ENCODE measurements around the gene SBF2.

DNA sequence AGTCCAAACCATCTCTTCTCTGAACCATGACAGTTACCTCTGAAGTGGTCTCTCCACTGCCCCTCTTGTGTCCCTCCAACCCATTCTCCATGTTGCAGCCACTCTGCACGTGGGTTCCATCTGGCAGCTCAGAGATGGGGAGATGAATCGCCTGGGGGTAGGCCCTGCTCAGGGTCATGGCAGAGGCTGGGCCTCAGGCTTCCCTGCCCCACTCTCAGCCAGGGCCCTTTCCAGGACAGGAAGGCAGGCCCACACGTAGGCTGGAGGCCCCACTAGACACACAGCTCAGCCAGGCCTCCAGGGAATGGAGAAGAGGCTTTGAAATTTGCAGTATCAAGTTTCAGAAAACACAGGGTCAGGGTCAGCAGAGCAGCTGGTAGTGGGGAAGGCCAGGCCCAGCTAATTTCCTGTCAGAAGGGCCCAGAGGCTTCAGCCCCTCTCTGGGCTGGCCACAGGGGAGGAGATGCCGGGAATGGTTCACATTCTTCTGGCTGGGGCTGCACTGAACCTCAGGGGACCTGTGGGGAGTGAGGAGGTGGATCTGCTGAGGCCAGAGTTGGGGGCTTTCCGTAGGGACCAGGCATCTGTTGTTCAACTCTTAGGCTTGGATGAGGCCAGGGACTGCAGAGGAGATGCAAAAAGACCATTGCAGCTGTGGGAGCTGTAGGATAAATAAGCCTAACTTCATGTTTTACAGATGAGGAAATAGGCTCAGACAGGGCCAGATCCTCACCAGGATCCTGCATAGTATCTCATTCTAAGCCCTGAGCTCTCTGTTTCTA is 528.5 kb downstream of the SBF2 start:
- TF ChIP-seq, protein P1, sequence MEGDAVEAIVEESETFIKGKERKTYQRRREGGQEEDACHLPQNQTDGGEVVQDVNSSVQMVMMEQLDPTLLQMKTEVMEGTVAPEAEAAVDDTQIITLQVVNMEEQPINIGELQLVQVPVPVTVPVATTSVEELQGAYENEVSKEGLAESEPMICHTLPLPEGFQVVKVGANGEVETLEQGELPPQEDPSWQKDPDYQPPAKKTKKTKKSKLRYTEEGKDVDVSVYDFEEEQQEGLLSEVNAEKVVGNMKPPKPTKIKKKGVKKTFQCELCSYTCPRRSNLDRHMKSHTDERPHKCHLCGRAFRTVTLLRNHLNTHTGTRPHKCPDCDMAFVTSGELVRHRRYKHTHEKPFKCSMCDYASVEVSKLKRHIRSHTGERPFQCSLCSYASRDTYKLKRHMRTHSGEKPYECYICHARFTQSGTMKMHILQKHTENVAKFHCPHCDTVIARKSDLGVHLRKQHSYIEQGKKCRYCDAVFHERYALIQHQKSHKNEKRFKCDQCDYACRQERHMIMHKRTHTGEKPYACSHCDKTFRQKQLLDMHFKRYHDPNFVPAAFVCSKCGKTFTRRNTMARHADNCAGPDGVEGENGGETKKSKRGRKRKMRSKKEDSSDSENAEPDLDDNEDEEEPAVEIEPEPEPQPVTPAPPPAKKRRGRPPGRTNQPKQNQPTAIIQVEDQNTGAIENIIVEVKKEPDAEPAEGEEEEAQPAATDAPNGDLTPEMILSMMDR (IDR thresholded peaks at IDR 0.05; ENCODE audit: low read depth, low read length): no peak
- TF ChIP-seq POLR2A (IDR thresholded peaks at IDR 0.05; ENCODE audit: extremely low read depth, insufficient read length) (no peak), MYC (IDR thresholded peaks at IDR 0.05; ENCODE audit: low read depth, low read length) (0 out of 2 replicates have a peak, but pooled peaks have one; percentile 4)
- TF ChIP-seq, protein P2, sequence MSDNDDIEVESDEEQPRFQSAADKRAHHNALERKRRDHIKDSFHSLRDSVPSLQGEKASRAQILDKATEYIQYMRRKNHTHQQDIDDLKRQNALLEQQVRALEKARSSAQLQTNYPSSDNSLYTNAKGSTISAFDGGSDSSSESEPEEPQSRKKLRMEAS (IDR thresholded peaks at IDR 0.05; ENCODE audit: low read depth, low read length): no peak
